ENCODE measurements around the gene ANKRD13B.
A peak's percentile ranks its signal among the peaks of the same experiment; 100 is the strongest.

ANKRD13B gene

DNA sequence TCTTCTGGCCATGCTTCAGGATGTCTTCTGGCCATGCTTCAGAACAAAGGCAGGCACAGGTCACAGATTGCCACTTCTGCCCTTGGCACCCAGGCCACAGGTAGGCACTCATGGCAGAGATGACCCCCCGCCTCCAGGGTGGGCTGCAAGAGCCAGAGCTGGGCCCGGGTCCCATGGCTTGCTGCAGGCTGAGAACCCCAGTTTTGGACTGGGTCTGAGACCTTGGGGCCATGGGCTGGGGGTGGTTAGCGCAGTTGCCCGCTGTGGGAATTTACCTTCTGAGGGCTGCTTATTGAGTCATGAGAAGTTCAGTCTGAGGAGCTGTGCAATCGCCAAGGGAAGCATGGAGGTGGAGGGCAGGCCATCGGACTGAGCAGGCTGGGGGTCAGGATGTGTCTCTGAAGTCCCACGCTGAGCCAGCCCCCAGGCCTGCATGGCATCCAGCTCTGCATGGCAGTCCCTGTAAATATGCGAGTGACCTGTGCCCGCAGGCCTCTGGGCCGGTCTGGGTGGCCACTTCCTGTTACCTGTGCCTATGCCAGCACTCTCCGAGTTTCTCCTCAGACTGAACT, 1.7 kb downstream of the ANKRD13B start:
- Histone ChIP-seq H3K27ac (ENCODE audit: low read depth, low read length) (no peak overlapping the region), H3K4me1 (ENCODE audit: control insufficient read depth in 5 of 5, insufficient read depth in 5 of 5, low read length in 5 of 5) (peaks cover 14 to 78% (median 70%) of the 10 kb centered on the region in 5 donors), H3K4me3 (ENCODE audit: low read depth in 1 of 5, low read length in 5 of 5) (peak overlapping the region in 1 of 5 donors; percentile 73)

GRCh38 chr17:29595107-29595942, 2.4 kb downstream of the ANKRD13B start:
- Histone ChIP-seq H3K9ac (ENCODE audit: low read length in 5 of 5) (no peak overlapping the region), H3K27ac (ENCODE audit: low read depth, low read length) (no peak overlapping the region), H3K27me3 (ENCODE audit: control insufficient read depth in 5 of 5, insufficient read depth in 4 of 5, low read length in 5 of 5) (no peaks in the 10 kb centered on the region), H3K4me3 (ENCODE audit: low read depth in 1 of 5, low read length in 5 of 5) (no peak overlapping the region), H3K36me3 (ENCODE audit: control insufficient read depth in 5 of 5, insufficient read depth in 5 of 5, low read length in 5 of 5) (no peaks in the 10 kb centered on the region), H3K4me1 (ENCODE audit: control insufficient read depth in 5 of 5, insufficient read depth in 5 of 5, low read length in 5 of 5) (peaks cover 9 to 71% (median 63%) of the 10 kb centered on the region in 5 donors), H3K9me3 (ENCODE audit: control insufficient read depth in 5 of 5, low read length in 5 of 5) (no peaks in the 10 kb centered on the region)

More for the DNA sequence above, 1.7 kb downstream of the ANKRD13B start:
- Histone ChIP-seq H3K27me3 (ENCODE audit: control insufficient read depth in 5 of 5, insufficient read depth in 4 of 5, low read length in 5 of 5) (no peaks in the 10 kb centered on the region), H3K36me3 (ENCODE audit: control insufficient read depth in 5 of 5, insufficient read depth in 5 of 5, low read length in 5 of 5) (no peaks in the 10 kb centered on the region), H3K9me3 (ENCODE audit: control insufficient read depth in 5 of 5, low read length in 5 of 5) (no peaks in the 10 kb centered on the region), H3K9ac (ENCODE audit: low read length in 5 of 5) (peak overlapping the region in 1 of 5 donors; percentile 65)

DNA sequence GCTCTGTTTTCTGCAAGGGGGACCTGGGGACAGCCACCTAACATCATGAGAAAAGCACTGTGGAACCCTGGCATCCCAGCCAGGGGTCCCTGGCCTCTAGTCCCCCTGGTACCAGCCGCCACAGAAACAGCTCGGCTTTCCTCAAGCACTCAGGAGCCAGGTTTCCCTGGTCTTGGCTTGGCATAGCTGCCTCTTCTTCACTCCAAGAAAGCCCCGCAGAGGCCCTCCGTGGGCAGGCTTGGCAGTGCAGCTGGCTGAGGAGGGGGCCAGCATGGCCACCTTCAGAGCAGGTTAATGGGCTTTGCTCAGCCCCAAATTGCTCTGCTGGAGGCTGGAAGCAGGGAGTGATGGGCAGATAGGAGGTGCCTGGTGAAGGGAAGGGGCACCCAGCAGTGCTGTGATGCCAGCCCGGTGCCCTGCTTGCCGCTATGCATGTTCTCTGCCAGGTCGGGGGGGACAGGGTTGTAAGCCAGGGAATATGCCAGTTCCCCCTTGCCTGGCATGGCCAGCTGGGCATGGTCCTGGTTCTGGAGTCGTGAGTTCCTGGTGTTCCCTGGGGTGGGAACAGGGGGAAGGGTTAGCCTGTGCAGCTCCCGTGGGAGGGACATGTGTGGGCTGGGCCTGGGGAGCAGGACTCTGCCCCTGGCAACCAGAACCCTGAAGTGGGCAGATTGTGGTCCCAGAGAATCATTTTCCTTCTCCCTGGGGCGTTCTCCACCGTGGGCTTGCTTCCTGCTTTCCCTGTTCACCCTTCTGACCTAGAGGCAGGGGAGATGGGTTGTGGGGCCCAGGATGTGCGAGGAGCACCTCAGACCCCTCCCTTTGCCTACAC, 3.2 kb downstream of the ANKRD13B start:
- Histone ChIP-seq H3K36me3 (ENCODE audit: control insufficient read depth in 5 of 5, insufficient read depth in 5 of 5, low read length in 5 of 5) (no peaks in the 10 kb centered on the region), H3K27me3 (ENCODE audit: control insufficient read depth in 5 of 5, insufficient read depth in 4 of 5, low read length in 5 of 5) (no peaks in the 10 kb centered on the region), H3K9ac (ENCODE audit: low read length in 5 of 5) (no peak overlapping the region), H3K9me3 (ENCODE audit: control insufficient read depth in 5 of 5, low read length in 5 of 5) (no peaks in the 10 kb centered on the region), H3K4me1 (ENCODE audit: control insufficient read depth in 5 of 5, insufficient read depth in 5 of 5, low read length in 5 of 5) (peaks cover 9 to 62% (median 54%) of the 10 kb centered on the region in 5 donors), H3K4me3 (ENCODE audit: low read depth in 1 of 5, low read length in 5 of 5) (no peak overlapping the region), H3K27ac (ENCODE audit: low read depth, low read length) (no peak overlapping the region)

GRCh38 chr17:29596811-29597210, 3.9 kb downstream of the ANKRD13B start:
- H3K4me1 ChIP-seq (ENCODE audit: control insufficient read depth in 5 of 5, insufficient read depth in 5 of 5, low read length in 5 of 5) = peaks cover 8 to 56% (median 48%) of the 10 kb centered on the region in 5 donors
- H3K36me3 ChIP-seq (ENCODE audit: control insufficient read depth in 5 of 5, insufficient read depth in 5 of 5, low read length in 5 of 5) = no peaks in the 10 kb centered on the region
- H3K9me3 ChIP-seq (ENCODE audit: control insufficient read depth in 5 of 5, low read length in 5 of 5) = no peaks in the 10 kb centered on the region
- H3K9ac ChIP-seq (ENCODE audit: low read length in 5 of 5) = no peak overlapping the region
- H3K27ac ChIP-seq (ENCODE audit: low read depth, low read length) = no peak overlapping the region
- H3K27me3 ChIP-seq (ENCODE audit: control insufficient read depth in 5 of 5, insufficient read depth in 4 of 5, low read length in 5 of 5) = no peaks in the 10 kb centered on the region
- no peak overlapping the region for H3K4me3 ChIP-seq (ENCODE audit: low read depth in 1 of 5, low read length in 5 of 5)

DNA sequence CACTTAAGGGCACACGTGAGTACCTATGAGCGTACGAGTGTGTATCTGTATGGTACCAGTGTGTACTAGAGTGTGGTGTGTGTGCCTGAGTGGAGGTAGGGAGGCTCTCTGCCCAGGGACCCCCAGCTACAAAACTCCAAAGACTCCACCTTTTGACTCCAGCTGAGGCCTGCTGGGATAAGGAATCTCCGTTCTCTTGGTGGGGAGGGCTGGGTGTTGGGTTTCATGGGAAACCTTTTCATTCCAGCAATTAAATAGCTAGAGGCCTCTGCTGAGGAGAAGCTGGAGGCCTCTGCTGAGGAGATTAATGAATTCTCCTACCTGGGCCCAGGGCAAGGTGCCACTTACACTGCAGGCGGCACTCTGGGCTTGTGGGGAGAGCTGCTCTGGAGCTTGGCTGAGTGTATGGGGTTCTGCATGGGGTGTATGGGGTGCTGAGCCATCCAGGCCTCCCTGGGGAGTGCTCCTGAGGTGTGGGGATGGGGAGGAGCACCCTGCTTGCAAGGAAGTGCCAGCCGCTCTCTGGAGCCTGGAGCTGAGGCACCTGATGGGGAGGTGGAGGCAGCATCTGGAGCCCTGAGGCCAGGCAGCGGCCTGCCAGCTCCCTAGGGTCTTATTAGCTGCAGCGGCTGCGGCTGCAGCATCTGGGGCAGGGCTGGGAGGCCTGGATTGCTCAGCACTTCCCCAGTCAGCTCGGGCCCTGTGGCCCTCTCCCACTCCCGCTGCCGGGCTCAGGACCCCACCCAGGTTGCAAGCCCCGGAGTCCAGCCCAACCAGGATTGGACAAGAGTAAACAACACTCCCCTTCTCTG, 4.6 kb downstream of the ANKRD13B start:
- Histone ChIP-seq H3K27me3 (ENCODE audit: control insufficient read depth in 5 of 5, insufficient read depth in 4 of 5, low read length in 5 of 5) (no peaks in the 10 kb centered on the region), H3K4me3 (ENCODE audit: low read depth in 1 of 5, low read length in 5 of 5) (no peak overlapping the region), H3K9me3 (ENCODE audit: control insufficient read depth in 5 of 5, low read length in 5 of 5) (no peaks in the 10 kb centered on the region), H3K36me3 (ENCODE audit: control insufficient read depth in 5 of 5, insufficient read depth in 5 of 5, low read length in 5 of 5) (no peaks in the 10 kb centered on the region), H3K4me1 (ENCODE audit: control insufficient read depth in 5 of 5, insufficient read depth in 5 of 5, low read length in 5 of 5) (peaks cover 3 to 48% (median 40%) of the 10 kb centered on the region in 5 donors), H3K27ac (ENCODE audit: low read depth, low read length) (no peak overlapping the region), H3K9ac (ENCODE audit: low read length in 5 of 5) (no peak overlapping the region)

DNA sequence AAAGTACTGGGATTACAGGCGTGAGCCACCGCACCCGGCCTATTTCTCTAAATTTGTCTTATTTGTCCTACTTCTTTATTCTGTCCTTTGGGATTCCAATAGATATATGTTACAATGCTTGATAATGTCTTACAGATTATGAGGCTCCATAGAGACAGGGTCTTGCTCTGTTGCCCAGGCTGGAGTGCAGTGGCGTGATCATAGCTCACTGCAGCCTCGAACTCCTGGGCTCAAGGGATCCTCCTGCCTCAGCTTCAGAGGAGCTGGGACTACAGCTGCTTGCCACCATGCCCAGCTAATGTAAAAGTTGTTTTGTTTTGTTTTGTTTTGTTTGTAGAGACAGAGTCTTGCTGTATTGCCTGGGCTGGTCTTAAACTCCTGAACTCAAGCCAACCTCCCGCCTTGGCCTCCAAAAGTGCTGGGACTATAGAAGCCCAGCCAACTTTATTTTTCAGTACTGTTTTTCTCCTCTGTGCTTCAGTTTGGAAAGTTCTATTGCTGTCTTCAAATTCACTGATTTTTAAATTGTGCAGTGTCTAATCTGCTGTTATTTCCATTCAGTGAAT, 10.3 kb downstream of the ANKRD13B start:
- Histone ChIP-seq H3K36me3 (ENCODE audit: control insufficient read depth in 5 of 5, insufficient read depth in 5 of 5, low read length in 5 of 5) (no peaks in the 10 kb centered on the region), H3K27me3 (ENCODE audit: control insufficient read depth in 5 of 5, insufficient read depth in 4 of 5, low read length in 5 of 5) (no peaks in the 10 kb centered on the region), H3K4me1 (ENCODE audit: control insufficient read depth in 5 of 5, insufficient read depth in 5 of 5, low read length in 5 of 5) (no peaks in the 10 kb centered on the region), H3K27ac (ENCODE audit: low read depth, low read length) (no peak overlapping the region), H3K4me3 (ENCODE audit: low read depth in 1 of 5, low read length in 5 of 5) (no peak overlapping the region), H3K9me3 (ENCODE audit: control insufficient read depth in 5 of 5, low read length in 5 of 5) (no peaks in the 10 kb centered on the region), H3K9ac (ENCODE audit: low read length in 5 of 5) (no peak overlapping the region)

DNA sequence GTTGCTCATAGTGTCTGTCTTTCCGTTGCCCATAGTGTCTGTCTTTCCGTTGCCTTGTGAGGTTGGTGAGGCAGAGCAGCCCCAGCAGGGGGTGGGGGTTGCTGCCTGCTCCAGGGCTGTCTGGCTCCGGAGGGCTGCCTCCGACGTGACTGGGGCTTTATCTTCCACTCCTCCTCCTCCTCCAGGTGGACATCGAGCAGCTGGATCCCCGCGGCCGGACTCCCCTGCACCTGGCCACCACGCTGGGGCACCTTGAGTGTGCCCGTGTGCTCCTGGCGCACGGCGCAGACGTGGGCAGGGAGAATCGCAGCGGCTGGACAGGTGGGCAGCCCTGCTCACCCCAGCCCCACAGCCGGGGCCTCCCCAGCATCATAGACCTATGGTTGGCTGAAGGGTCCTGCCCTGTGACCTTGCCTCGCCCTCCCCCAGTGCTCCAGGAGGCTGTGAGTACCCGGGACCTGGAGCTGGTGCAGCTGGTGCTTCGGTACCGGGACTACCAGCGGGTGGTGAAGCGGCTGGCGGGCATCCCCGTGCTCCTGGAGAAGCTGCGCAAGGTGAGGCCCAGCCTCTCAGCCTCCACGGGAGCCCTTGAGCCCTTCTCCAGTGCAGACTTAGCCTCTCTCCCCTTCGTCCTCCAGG, 14.7 kb downstream of the ANKRD13B start:
- Histone ChIP-seq H3K27me3 (ENCODE audit: control insufficient read depth in 5 of 5, insufficient read depth in 4 of 5, low read length in 5 of 5) (no peaks in the 10 kb centered on the region), H3K4me3 (ENCODE audit: low read depth in 1 of 5, low read length in 5 of 5) (no peak overlapping the region), H3K9ac (ENCODE audit: low read length in 5 of 5) (no peak overlapping the region), H3K9me3 (ENCODE audit: control insufficient read depth in 5 of 5, low read length in 5 of 5) (no peaks in the 10 kb centered on the region), H3K27ac (ENCODE audit: low read depth, low read length) (no peak overlapping the region), H3K4me1 (ENCODE audit: control insufficient read depth in 5 of 5, insufficient read depth in 5 of 5, low read length in 5 of 5) (no peaks in the 10 kb centered on the region), H3K36me3 (ENCODE audit: control insufficient read depth in 5 of 5, insufficient read depth in 5 of 5, low read length in 5 of 5) (peaks cover 0 to 6% (median 0%) of the 10 kb centered on the region in 5 donors)

- H3K36me3 ChIP-seq (ENCODE audit: control insufficient read depth in 5 of 5, insufficient read depth in 5 of 5, low read length in 5 of 5) = peaks cover 0 to 6% (median 0%) of the 10 kb centered on the region in 5 donors
- no peaks in the 10 kb centered on the region for H3K27me3 ChIP-seq (ENCODE audit: control insufficient read depth in 5 of 5, insufficient read depth in 4 of 5, low read length in 5 of 5)
- no peak overlapping the region for H3K4me3 ChIP-seq (ENCODE audit: low read depth in 1 of 5, low read length in 5 of 5)
- no peak overlapping the region for H3K9ac ChIP-seq (ENCODE audit: low read length in 5 of 5)
- H3K4me1 ChIP-seq (ENCODE audit: control insufficient read depth in 5 of 5, insufficient read depth in 5 of 5, low read length in 5 of 5) = peaks cover 3 to 12% (median 8%) of the 10 kb centered on the region in 5 donors
- H3K27ac ChIP-seq (ENCODE audit: low read depth, low read length) = no peak overlapping the region
- H3K9me3 ChIP-seq (ENCODE audit: control insufficient read depth in 5 of 5, low read length in 5 of 5) = no peaks in the 10 kb centered on the region
These were observed 16.1 kb downstream of the ANKRD13B start for GRCh38 chr17:29608986-29609385.

DNA sequence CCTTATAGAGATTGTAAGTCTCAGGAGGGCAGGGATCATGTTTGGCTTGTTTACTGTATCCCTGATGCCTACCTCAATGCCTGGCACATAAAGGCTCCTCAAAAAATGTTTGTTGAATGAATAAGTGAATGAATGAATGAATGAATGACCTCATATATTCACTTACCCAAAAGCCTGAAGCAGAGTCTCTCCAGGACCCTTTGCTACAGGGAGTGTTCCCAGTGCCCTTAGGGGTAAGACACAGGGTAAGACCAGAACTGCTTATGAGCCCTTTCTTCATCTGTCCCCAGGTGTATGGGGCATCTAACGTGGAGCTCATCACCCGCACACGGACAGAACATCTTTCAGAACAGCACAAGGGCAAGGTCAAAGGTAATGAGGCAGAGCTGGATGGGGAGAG, 17.5 kb downstream of the ANKRD13B start:
- H3K9me3 ChIP-seq (ENCODE audit: control insufficient read depth in 5 of 5, low read length in 5 of 5) = no peaks in the 10 kb centered on the region
- H3K27ac ChIP-seq (ENCODE audit: low read depth, low read length) = no peak overlapping the region
- H3K9ac ChIP-seq (ENCODE audit: low read length in 5 of 5) = no peak overlapping the region
- no peak overlapping the region for H3K4me3 ChIP-seq (ENCODE audit: low read depth in 1 of 5, low read length in 5 of 5)
- H3K4me1 ChIP-seq (ENCODE audit: control insufficient read depth in 5 of 5, insufficient read depth in 5 of 5, low read length in 5 of 5) = peaks cover 3 to 26% (median 22%) of the 10 kb centered on the region in 5 donors
- no peaks in the 10 kb centered on the region for H3K27me3 ChIP-seq (ENCODE audit: control insufficient read depth in 5 of 5, insufficient read depth in 4 of 5, low read length in 5 of 5)
- H3K36me3 ChIP-seq (ENCODE audit: control insufficient read depth in 5 of 5, insufficient read depth in 5 of 5, low read length in 5 of 5) = peaks cover 0 to 6% (median 0%) of the 10 kb centered on the region in 5 donors
